ENCODE results near the gene DDI1.

GRCh38 chr11:104073950-104074705 lies 37.7 kb downstream of the DDI1 start:
- TF ChIP-seq RCOR1 (IDR thresholded peaks at IDR 0.05; ENCODE audit: insufficient replicate concordance, low read length) (no peak), MAFK (IDR thresholded peaks at IDR 0.05; ENCODE audit: low read depth, low read length) (no peak), RFX5 (IDR thresholded peaks at IDR 0.05; ENCODE audit: low read depth, low read length) (no peak), SMC3 (IDR thresholded peaks at IDR 0.05; ENCODE audit: low read depth, low read length) (no peak), POLR2A (IDR thresholded peaks at IDR 0.05; ENCODE audit: low read depth, low read length) (no peak), MAZ (IDR thresholded peaks at IDR 0.05; ENCODE audit: borderline replicate concordance, low read depth, low read length) (no peak), MXI1 (IDR thresholded peaks at IDR 0.05; ENCODE audit: borderline replicate concordance, low read depth, low read length) (no peak), NFE2L2 (IDR thresholded peaks at IDR 0.05; ENCODE audit: low read depth, low read length) (no peak), CHD1 (IDR thresholded peaks at IDR 0.05; ENCODE audit: low read depth, low read length) (no peak), RAD21 (IDR thresholded peaks at IDR 0.05; ENCODE audit: low read length) (no peak), USF2 (IDR thresholded peaks at IDR 0.05; ENCODE audit: low read depth, low read length) (no peak), FOS (IDR thresholded peaks at IDR 0.05; ENCODE audit: low read depth, low read length) (no peak)
- TF ChIP-seq, protein P1, sequence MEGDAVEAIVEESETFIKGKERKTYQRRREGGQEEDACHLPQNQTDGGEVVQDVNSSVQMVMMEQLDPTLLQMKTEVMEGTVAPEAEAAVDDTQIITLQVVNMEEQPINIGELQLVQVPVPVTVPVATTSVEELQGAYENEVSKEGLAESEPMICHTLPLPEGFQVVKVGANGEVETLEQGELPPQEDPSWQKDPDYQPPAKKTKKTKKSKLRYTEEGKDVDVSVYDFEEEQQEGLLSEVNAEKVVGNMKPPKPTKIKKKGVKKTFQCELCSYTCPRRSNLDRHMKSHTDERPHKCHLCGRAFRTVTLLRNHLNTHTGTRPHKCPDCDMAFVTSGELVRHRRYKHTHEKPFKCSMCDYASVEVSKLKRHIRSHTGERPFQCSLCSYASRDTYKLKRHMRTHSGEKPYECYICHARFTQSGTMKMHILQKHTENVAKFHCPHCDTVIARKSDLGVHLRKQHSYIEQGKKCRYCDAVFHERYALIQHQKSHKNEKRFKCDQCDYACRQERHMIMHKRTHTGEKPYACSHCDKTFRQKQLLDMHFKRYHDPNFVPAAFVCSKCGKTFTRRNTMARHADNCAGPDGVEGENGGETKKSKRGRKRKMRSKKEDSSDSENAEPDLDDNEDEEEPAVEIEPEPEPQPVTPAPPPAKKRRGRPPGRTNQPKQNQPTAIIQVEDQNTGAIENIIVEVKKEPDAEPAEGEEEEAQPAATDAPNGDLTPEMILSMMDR (conservative IDR thresholded peaks at IDR 0.05; ENCODE audit: low read depth, low read length), result no peak

Measured in IMR-90 (cell line).